GM21825 (cell line): ENCODE measurements around the gene ZNF644.
A peak's percentile ranks its signal among the peaks of the same experiment; 100 is the strongest.

Experiments used
- ATAC-seq: cut with Tn5 transposase; IDR thresholded peaks from one replicate; pipeline ENCODE4 v1.9.1; 2021; ENCODE audit warnings: mild to moderate bottlenecking, moderate library complexity; ENCODE audit not compliant: unreplicated experiment

ZNF644 gene

GRCh38 chr1:91022518-91022929 lies 689 bp upstream of the ZNF644 start:
- ATAC-seq, result peak; percentile 5

- ATAC-seq, result peak; percentile 42
Measured at GRCh38 chr1:91020967-91021685, 709 bp downstream of the ZNF644 start.

GRCh38 chr1:91020486-91020885 lies 1.3 kb downstream of the ZNF644 start:
- ATAC-seq, result no peak

- ATAC-seq, result no peak
Measured at GRCh38 chr1:91018006-91018405, 3.8 kb downstream of the ZNF644 start.

- ATAC-seq, result no peak
Measured at GRCh38 chr1:91015794-91016550, 5.9 kb downstream of the ZNF644 start.

- no peak for ATAC-seq
Measured at GRCh38 chr1:91015358-91015780, 6.5 kb downstream of the ZNF644 start.

GRCh38 chr1:91014475-91014874 lies 7.4 kb downstream of the ZNF644 start:
- no peak for ATAC-seq

GRCh38 chr1:91013302-91013701 lies 8.5 kb downstream of the ZNF644 start:
- no peak for ATAC-seq

- ATAC-seq, result no peak
Measured at GRCh38 chr1:91012196-91012595, 9.6 kb downstream of the ZNF644 start.

- ATAC-seq, result no peak
Measured at GRCh38 chr1:91011726-91012125, 10.1 kb downstream of the ZNF644 start.

- no peak for ATAC-seq
Measured at GRCh38 chr1:91007827-91008226, 14.0 kb downstream of the ZNF644 start.

- no peak for ATAC-seq
Measured at GRCh38 chr1:91007092-91007491, 14.7 kb downstream of the ZNF644 start.

- no peak for ATAC-seq
Measured at GRCh38 chr1:91006113-91006908, 15.5 kb downstream of the ZNF644 start.

GRCh38 chr1:91005285-91005684 lies 16.6 kb downstream of the ZNF644 start:
- no peak for ATAC-seq

GRCh38 chr1:91004145-91004544 lies 17.7 kb downstream of the ZNF644 start:
- ATAC-seq, result no peak

- no peak for ATAC-seq
Measured at GRCh38 chr1:90996742-90997413, 25.0 kb downstream of the ZNF644 start.

GRCh38 chr1:90995311-90995894 lies 26.4 kb downstream of the ZNF644 start:
- ATAC-seq, result no peak

GRCh38 chr1:90994461-90994860 lies 27.4 kb downstream of the ZNF644 start:
- ATAC-seq, result no peak

- ATAC-seq, result no peak
Measured at GRCh38 chr1:90993245-90993644, 28.6 kb downstream of the ZNF644 start.

- ATAC-seq, result no peak
Measured at GRCh38 chr1:90990779-90991178, 31.1 kb downstream of the ZNF644 start.

GRCh38 chr1:90989990-90990389 lies 31.8 kb downstream of the ZNF644 start:
- ATAC-seq, result peak; percentile 54
